Measurements from ENCODE around the gene MOAP1.

- TF ChIP-seq, protein P1, sequence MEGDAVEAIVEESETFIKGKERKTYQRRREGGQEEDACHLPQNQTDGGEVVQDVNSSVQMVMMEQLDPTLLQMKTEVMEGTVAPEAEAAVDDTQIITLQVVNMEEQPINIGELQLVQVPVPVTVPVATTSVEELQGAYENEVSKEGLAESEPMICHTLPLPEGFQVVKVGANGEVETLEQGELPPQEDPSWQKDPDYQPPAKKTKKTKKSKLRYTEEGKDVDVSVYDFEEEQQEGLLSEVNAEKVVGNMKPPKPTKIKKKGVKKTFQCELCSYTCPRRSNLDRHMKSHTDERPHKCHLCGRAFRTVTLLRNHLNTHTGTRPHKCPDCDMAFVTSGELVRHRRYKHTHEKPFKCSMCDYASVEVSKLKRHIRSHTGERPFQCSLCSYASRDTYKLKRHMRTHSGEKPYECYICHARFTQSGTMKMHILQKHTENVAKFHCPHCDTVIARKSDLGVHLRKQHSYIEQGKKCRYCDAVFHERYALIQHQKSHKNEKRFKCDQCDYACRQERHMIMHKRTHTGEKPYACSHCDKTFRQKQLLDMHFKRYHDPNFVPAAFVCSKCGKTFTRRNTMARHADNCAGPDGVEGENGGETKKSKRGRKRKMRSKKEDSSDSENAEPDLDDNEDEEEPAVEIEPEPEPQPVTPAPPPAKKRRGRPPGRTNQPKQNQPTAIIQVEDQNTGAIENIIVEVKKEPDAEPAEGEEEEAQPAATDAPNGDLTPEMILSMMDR (IDR thresholded peaks at IDR 0.05; ENCODE audit: poor library complexity): no peak
- TF ChIP-seq EZH2 (IDR thresholded peaks at IDR 0.05; ENCODE audit: borderline replicate concordance): no peak
- no peak for TF ChIP-seq EZH2phosphoT487 (IDR thresholded peaks at IDR 0.05; ENCODE audit: low read depth, severe bottlenecking, unreplicated experiment)
Measured at GRCh38 chr14:93223565-93223964, 38.9 kb upstream of the MOAP1 start.
